Stimulated activated CD4-positive, alpha-beta T cell treated with anti-CD3 and anti-CD28 coated beads, TNF-alpha, amount 100 ng/mL, for 24 hours (primary cell): ENCODE measurements around the gene ZNF594.
"Not testable (repeated sequence)": the region's sequence is repeated elsewhere in the genome, so short reads cannot be mapped to it uniquely, and the experiment has no call there.

Experiments used
- DNase-seq, 3 experiments: peaks; one replicate each; pipeline ENCODE4 v3.0.0-alpha.2; 2020; ENCODE audit warnings: low read depth in 3 of 3

Gene ZNF594

GRCh38 chr17:5136580-5137412 lies 54.9 kb downstream of the ZNF594 start:
- not testable (repeated sequence) for DNase-seq

GRCh38 chr17:5135726-5136579 lies 55.7 kb downstream of the ZNF594 start:
- DNase-seq = no peak

GRCh38 chr17:5135131-5135712 lies 56.4 kb downstream of the ZNF594 start:
- not testable (repeated sequence) for DNase-seq

- DNase-seq = not testable (repeated sequence)
These were observed 57.1 kb downstream of the ZNF594 start for GRCh38 chr17:5134571-5134970.

- not testable (repeated sequence) for DNase-seq
These were observed 57.7 kb downstream of the ZNF594 start for GRCh38 chr17:5133961-5134360.

GRCh38 chr17:5133311-5133710 lies 58.4 kb downstream of the ZNF594 start:
- DNase-seq = no peak

GRCh38 chr17:5132503-5133225 lies 59.0 kb downstream of the ZNF594 start:
- DNase-seq = not testable (repeated sequence)

GRCh38 chr17:5131799-5132502 lies 59.7 kb downstream of the ZNF594 start:
- DNase-seq = not testable (repeated sequence)

- DNase-seq = no peak
These were observed 60.4 kb downstream of the ZNF594 start for GRCh38 chr17:5131146-5131715.

- not testable (repeated sequence) for DNase-seq
These were observed 61.0 kb downstream of the ZNF594 start for GRCh38 chr17:5130687-5131086.

- not testable (repeated sequence) for DNase-seq
These were observed 61.4 kb downstream of the ZNF594 start for GRCh38 chr17:5130261-5130660.

- DNase-seq = not testable (repeated sequence)
These were observed 61.9 kb downstream of the ZNF594 start for GRCh38 chr17:5129770-5130169.
